Gastroesophageal sphincter (tissue), 3 donors: Measurements from ENCODE around the gene TRAPPC3.

ENCODE experiments used
- EP300 ChIP-seq: sonication (generic); formaldehyde crosslinking; IDR thresholded peaks from one replicate; pipeline ENCODE4 v1.6.1; 2017; ENCODE audit warnings: antibody characterized with exemption, mild to moderate bottlenecking
- POLR2A ChIP-seq, 2 donors: fragments of 450-650 bp; IDR thresholded peaks; one replicate each; pipeline ENCODE4 v1.6.1; 2017; ENCODE audit warnings: antibody characterized with exemption in 2 of 2, mild to moderate bottlenecking in 2 of 2, moderate library complexity in 1 of 2
- TF ChIP-seq, protein P1 (sequence below), 4 experiments: fragments of 200-600 bp in 2 of 4; fragments of 450-650 bp in 2 of 4; sonication (generic) in 1 of 4; IDR thresholded peaks; one replicate each; pipeline ENCODE4 v1.5.1; 2017 to 2019; ENCODE audit warnings: antibody characterized with exemption in 4 of 4, mild to moderate bottlenecking in 2 of 4, moderate library complexity in 2 of 4

- TF ChIP-seq, protein P1, sequence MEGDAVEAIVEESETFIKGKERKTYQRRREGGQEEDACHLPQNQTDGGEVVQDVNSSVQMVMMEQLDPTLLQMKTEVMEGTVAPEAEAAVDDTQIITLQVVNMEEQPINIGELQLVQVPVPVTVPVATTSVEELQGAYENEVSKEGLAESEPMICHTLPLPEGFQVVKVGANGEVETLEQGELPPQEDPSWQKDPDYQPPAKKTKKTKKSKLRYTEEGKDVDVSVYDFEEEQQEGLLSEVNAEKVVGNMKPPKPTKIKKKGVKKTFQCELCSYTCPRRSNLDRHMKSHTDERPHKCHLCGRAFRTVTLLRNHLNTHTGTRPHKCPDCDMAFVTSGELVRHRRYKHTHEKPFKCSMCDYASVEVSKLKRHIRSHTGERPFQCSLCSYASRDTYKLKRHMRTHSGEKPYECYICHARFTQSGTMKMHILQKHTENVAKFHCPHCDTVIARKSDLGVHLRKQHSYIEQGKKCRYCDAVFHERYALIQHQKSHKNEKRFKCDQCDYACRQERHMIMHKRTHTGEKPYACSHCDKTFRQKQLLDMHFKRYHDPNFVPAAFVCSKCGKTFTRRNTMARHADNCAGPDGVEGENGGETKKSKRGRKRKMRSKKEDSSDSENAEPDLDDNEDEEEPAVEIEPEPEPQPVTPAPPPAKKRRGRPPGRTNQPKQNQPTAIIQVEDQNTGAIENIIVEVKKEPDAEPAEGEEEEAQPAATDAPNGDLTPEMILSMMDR (IDR thresholded peaks at IDR 0.05), result no peak
- TF ChIP-seq EP300, result no peak
- TF ChIP-seq POLR2A (IDR thresholded peaks at IDR 0.05), result no peak
Measured at GRCh38 chr1:36175137-36176095, 26.1 kb upstream of the TRAPPC3 start.
